ENCODE data around the gene RGN.
A peak's percentile ranks its signal among the peaks of the same experiment; 100 is the strongest.
"Not testable (repeated sequence)": the region's sequence is repeated elsewhere in the genome, so short reads cannot be mapped to it uniquely, and the experiment has no call there.

RGN gene

GRCh38 chrX:47078129-47079043, at the start of gene RGN:
Gene RGN, plus strand, starts transcription at chrX:47078443. Its CDS starts 2,702 bp downstream, at chrX:47081145.
- no peak for DNase-seq

DNA sequence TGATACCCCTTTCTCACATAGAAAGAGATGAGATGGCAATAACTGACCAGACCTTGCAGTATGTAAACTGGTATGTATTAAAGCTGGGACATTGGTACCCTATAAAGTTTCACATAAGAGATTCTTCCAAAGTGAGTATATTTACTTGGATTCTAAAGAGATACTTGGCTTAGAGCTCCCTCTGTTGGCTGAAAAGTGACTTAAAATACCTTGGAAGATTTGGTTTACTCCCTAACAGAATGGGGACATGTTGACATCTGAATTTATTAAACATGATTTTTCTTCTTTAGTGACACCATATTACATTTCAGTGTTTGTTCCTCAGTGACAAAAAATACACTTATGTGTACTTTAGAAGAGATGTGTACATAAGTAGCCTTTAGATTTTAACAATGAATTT, 47.9 kb upstream of the RGN start:
- peak; percentile 53 for DNase-seq

DNA sequence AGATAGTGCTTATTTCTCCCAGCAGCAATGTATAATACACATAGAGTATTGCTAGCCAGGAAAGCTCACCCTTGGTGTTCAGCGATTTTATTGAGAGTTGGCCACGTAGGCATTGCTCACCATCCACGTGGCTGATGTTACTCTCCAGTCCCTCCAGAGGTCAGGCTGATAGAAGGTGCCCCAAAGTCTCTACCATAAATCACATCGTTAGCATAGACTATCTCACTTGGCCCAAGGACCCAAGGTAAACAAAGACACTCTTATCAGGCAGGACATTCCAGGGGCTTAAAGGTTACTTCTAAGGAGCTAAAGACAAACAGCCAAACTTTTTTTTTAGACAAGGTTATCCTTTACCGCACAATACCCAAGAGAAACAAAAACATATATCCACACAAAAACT, 30.3 kb upstream of the RGN start:
- DNase-seq: no peak

DNA sequence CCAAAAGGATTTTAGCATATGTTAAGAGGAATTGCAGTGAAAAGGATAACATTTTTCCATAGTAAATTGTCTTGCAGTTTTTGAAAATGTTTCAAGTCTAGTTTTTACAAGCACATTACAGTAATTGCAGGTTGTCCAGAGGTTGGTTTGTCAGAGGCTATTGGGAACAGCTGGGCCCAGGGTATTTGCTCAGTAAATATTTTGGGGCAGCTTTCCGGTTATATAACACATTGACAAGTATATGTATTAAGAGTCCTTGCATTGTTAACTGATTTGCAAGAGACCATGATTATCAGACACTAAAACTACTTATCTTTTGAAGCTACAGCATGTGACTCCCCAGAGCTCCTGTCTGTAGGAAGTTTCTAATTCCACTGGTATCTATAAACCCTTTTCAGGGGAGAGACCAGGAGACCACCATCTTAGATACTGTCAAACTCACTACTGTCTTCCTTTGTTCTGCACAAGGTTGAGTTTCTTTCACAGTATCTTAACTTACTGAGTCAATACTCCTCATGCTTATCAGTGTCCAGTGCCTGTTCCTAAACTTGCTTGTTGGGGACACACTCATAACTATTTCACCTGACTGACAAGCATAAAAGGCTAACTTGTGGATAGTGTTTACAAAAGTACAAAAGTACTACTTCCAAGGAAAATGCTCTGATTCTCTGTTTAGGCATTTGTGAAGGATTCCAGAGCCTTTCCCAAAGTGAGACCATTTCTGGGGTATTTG, 18.9 kb upstream of the RGN start:
- DNase-seq: no peak

DNA sequence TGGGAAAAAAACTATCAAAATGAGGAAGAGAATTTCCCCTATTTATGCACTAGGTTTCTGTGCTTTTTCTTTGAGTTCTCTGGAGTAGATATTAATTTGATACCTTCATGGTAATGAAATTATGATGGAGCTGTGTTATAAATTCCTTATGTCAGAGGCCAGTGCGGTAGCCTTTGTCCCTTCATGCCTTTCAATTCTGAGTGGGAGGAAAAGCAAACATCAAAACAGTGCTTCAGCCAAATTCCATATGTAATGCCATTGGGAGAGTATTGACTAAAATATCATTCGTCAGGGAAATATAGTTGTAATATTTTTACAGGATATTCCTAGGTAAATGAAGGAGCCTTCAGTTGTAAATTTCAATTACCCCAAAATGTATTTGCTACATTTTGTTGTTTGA, 17.5 kb upstream of the RGN start:
- no peak for DNase-seq

- no peak for DNase-seq
These were observed 16.9 kb upstream of the RGN start for GRCh38 chrX:47061238-47061919.

DNA sequence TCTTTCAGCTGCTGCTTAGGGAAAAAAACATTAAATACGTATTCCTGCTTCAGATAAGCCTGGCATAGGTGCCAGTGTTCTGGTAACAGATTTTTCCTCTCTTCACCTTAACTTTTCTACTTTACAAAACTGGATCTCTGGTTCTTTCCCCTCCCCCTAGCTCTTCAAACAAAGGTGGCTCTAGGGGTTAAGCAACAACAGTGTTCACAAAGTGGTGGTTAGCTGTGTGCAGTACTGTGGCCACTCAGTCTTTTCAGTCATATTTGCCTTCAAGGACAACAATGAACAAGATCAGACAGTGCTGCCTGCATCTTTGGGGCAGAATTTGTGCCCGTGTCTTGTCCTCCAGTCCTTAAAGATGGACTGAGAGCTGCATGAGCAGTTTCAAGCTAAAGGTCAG, 15.1 kb upstream of the RGN start:
- no peak for DNase-seq

DNA sequence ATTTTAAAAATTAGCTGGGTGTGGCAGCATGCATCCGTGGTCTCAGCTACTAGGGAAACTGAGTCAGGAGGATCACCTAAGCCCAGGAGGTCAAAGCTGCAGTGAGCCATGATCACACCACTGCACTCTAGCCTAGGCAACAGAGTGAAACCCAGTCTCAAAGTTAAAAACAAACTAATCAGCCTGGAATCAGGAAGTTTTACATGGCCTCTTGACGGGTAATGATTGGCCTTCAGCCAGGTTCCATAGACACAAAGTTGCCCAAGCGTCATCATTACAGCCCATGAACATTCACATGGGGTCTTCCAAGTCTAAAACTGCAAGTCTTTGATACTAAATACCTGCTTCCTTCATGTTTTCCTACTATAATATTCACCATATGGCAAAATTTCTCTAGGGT, 10.0 kb upstream of the RGN start:
- no peak for DNase-seq

- DNase-seq: no peak
These were observed 9.5 kb upstream of the RGN start for GRCh38 chrX:47068720-47069119.

- DNase-seq: no peak
These were observed 2.1 kb downstream of the RGN start for GRCh38 chrX:47080215-47080914.

DNA sequence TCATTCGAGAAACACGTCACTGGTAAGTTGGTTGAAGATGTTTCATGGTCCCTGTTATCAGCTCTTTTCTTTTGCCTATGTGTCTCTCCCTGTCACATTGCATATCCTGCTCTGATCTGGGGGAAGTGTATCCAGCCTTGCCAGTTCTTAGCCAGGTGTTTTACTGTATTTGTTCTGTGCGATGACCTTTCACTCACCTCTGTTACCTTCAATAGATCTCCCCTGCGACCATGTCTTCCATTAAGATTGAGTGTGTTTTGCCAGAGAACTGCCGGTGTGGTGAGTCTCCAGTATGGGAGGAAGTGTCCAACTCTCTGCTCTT, 2.6 kb downstream of the RGN start:
- DNase-seq: no peak

- no peak for DNase-seq
These were observed 13.0 kb downstream of the RGN start for GRCh38 chrX:47091149-47091775.

DNA sequence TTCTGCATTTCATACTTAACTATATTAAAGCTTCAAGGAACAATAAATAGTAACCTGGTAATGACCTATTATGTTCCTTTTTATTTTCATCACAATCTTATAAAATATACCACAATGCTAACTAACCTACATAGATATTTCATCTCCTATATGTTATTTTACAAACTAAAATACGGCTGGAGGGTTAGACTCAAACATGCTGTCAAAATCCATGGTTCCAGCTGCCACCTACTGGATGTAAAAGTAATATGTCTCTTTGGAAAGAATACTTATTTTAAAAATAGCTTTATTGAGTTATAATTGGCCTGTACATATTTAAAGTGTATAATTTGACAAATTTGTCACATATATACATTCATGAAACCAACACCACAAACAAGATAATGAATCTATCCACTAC, 15.0 kb downstream of the RGN start:
- peak; percentile 27 for DNase-seq

- no peak for DNase-seq
These were observed 15.6 kb downstream of the RGN start for GRCh38 chrX:47093860-47094259.

GRCh38 chrX:47097018-47097417, 18.8 kb downstream of the RGN start:
- DNase-seq: no peak

DNA sequence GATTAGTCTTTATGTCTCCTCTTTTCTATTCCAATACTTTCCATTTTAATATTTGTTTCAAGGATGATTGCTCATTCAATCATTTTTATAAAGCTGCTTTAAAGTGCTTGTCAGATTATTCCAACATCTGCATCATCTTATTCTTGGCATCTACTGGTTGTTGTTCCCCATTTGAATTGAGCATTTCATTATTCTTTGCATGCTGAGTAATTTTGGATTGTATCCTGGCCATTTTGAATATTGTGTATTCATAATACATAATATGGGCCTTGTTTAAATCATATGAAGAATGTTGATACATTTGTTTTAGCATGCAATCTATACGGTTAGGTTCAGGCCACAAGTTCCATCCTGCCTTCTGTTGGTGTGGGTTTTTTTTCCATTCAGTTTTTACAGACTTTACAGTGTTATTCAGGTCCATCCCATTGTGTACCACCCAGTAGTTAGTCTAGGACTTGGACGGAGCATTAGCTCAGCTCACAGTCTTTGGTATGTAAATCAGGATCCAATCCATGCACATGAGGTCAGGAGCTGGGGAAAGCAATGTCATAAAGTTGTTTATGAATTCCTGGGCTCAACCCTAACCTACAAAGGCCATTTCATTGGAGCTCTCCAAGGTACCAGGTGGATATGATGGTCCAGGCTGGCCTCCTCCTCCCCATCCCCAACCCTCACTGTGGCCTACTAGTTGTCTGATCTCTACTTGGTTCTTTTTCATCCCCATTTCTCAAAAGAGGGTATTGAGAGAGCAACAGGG, 20.3 kb downstream of the RGN start:
- no peak for DNase-seq

- no peak for DNase-seq
These were observed 23.0 kb downstream of the RGN start for GRCh38 chrX:47101206-47101605.

DNA sequence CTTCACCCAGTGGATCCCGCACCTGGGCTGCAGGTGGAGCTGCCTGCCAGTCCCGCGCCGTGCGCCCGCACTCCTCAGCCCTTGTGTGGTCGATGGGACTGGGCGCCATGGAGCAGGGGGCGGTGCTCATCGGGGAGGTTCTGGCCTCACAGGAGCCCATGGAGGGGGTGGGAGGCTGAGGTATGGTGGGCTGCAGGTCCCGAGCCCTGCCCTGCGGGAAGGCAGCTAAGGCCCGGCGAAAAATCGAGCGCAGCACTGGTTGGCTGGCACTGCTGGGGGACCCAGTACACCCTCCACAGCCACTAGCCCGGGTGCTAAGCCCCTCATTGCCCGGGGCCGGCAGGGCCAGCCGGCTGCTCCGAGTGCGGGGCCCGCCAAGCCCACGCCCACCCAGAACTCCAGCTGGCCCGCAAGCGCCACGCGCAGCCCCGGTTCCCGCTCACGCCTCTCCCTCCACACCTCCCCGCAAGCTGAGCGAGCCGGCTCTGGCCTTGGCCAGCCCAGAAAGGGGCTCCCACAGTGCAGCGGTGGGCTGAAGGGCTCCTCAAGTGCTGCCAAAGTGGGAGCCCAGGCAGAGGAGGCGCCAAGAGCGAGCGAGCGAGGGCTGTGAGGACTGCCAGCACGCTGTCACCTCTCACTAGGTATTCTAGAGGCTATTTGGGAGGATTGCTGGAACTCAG, 32.8 kb downstream of the RGN start:
- not testable (repeated sequence) for DNase-seq

DNA sequence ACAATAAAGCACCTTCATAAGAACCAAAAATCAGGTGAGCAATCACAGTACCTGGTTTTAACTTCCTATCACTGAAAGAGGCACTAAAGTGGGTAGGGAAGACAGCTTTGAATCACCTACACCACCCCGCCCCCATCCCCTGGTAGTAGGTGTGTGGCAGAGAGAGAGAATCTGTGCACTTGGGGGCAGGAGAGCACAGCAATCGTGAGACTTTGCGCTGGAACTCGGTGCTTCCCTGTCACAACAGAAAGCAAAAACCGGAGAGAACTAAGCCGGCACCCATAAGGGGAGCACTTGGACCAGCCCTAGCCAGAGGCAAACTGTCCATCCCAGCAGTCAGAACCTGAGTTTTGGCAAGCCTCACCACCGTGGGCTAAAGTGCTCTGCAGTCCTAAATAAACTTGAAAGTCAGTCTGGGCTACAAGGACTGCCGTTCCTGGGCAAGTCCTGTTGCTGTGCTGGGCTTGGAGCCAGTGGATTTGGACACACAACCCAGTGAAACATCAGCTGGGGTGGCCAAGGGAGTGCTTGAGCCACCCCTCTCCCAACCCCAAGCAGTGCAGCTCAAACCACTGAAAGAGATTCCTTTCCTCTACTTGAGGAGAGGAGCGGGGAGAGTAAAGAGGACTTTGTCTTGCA, 34.2 kb downstream of the RGN start:
- no peak for DNase-seq

GRCh38 chrX:47116551-47117110, 38.4 kb downstream of the RGN start:
- DNase-seq: not testable (repeated sequence)
